Thymus (tissue), 11 donors: ENCODE measurements around the gene ZFPM1. TPM values are rescaled to one million over a fixed set of nuclear protein-coding genes. Genes with fewer than 3 reads are reported as not detected.

Experiments
- DNase-seq, 9 donors: peaks; one replicate each; pipeline ENCODE4 v3.0.0-alpha.2; 2013; ENCODE audit warnings: low spot score in 9 of 9, low read depth in 6 of 9, missing footprints in 1 of 9
- H3K27ac ChIP-seq, 2 donors: one replicate each; pipeline ENCODE4 v1.5.1; 2013; ENCODE audit warnings: control low read depth in 1 of 2, low read depth in 1 of 2, low read length in 1 of 2, mild to moderate bottlenecking in 1 of 2, moderate library complexity in 1 of 2
- H3K27me3 ChIP-seq, 2 donors: one replicate each; pipeline ENCODE4 v1.5.1; 2013; ENCODE audit warnings: low read length in 1 of 2; ENCODE audit not compliant: control insufficient read depth in 2 of 2, insufficient read depth in 1 of 2
- H3K36me3 ChIP-seq, 2 donors: one replicate each; pipeline ENCODE4 v1.5.1; 2013; ENCODE audit warnings: low read length in 1 of 2, mild to moderate bottlenecking in 1 of 2, moderate library complexity in 1 of 2; ENCODE audit not compliant: control insufficient read depth in 2 of 2, insufficient read depth in 2 of 2
- H3K4me1 ChIP-seq, 2 donors: one replicate each; pipeline ENCODE4 v1.5.1; 2013; ENCODE audit warnings: low read length in 2 of 2; ENCODE audit not compliant: control insufficient read depth in 2 of 2, insufficient read depth in 2 of 2
- H3K4me3 ChIP-seq, 2 donors: one replicate each; pipeline ENCODE4 v1.5.1; 2013; ENCODE audit warnings: low read length in 2 of 2, control low read depth in 1 of 2, mild to moderate bottlenecking in 1 of 2
- H3K9me3 ChIP-seq, 2 donors: one replicate each; pipeline ENCODE4 v1.5.1; 2013; ENCODE audit warnings: low read length in 1 of 2, mild to moderate bottlenecking in 1 of 2; ENCODE audit not compliant: control insufficient read depth in 2 of 2, insufficient read depth in 1 of 2
- WGBS: extraction: QIAGEN DNeasy Blood & Tissue Kit; methylation state at CpG from one replicate; pipeline ENCODE4 v1.1.7; 2013; 5-methylcytosine and 5-hydroxymethylcytosine counted together
- polyA plus RNA-seq: library from polyadenylated mRNA; stranded (reverse); fragments of 200-250 nt; gene quantifications from one replicate; pipeline ENCODE4 v1.2.3, GENCODE V29; 2013
- total RNA-seq: library from RNA; stranded (reverse); fragments of 120-200 nt; gene quantifications from one replicate; pipeline ENCODE4 v1.2.4, GENCODE V29; 2013
- donor health status: healthy.

Gene ZFPM1
- total and polyA plus RNA-seq, 2 donors: 1.6 to 4.2 TPM

DNA sequence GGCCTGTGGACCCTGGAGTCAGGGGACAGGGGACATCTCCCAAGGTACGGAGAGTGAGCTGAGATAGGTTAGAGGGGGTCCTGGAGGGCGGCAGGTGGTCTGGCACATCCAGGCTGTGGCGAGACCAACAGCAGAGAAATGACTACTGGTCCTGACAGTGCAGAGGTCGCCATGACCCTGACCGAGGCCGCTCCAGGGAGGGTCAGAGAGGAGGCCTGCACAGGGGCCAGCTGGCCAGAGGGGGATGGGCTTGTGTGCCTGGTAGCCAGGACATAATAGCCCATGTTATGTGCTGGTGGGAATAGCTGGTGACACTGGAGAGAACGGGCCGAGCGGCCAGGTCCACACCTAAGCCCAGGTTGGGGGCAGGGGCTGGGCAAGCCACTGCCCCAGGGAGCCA, 76.5 kb downstream of the ZFPM1 start:
- over 99% methylated on average over 9 of the region's 9 CpGs for WGBS
- Histone ChIP-seq H3K27me3 (no peaks in the 10 kb centered on the region), H3K36me3 (peaks cover 6 to 25% of the 10 kb centered on the region in 2 donors), H3K4me3 (no peak overlapping the region), H3K4me1 (peaks cover 0 to 14% of the 10 kb centered on the region in 2 donors), H3K27ac (no peak overlapping the region), H3K9me3 (no peaks in the 10 kb centered on the region)
- no peak for DNase-seq

- H3K27ac ChIP-seq: no peak overlapping the region
- peaks cover 6 to 20% of the 10 kb centered on the region in 2 donors for H3K4me1 ChIP-seq
- H3K36me3 ChIP-seq: peaks cover 6 to 25% of the 10 kb centered on the region in 2 donors
- 92% methylated on average over 27 of the region's 27 CpGs for WGBS
- no peaks in the 10 kb centered on the region for H3K27me3 ChIP-seq
- no peak for DNase-seq
- no peaks in the 10 kb centered on the region for H3K9me3 ChIP-seq
- no peak overlapping the region for H3K4me3 ChIP-seq
These were observed 77.2 kb downstream of the ZFPM1 start for GRCh38 chr16:88530051-88530857.

- Histone ChIP-seq H3K27ac (peak overlapping the region in 1 of 2 donors; percentile 66), H3K36me3 (peaks cover 6 to 25% of the 10 kb centered on the region in 2 donors), H3K9me3 (no peaks in the 10 kb centered on the region), H3K27me3 (no peaks in the 10 kb centered on the region), H3K4me1 (peaks cover 6 to 17% of the 10 kb centered on the region in 2 donors), H3K4me3 (no peak overlapping the region)
- DNase-seq: no peak
- WGBS: 91% methylated on average over 11 of the region's 11 CpGs
These were observed 77.8 kb downstream of the ZFPM1 start for GRCh38 chr16:88530858-88531203.

- DNase-seq: no peak
- Histone ChIP-seq H3K4me1 (peaks cover 6 to 17% of the 10 kb centered on the region in 2 donors), H3K4me3 (no peak overlapping the region), H3K27me3 (no peaks in the 10 kb centered on the region), H3K36me3 (peaks cover 6 to 22% of the 10 kb centered on the region in 2 donors), H3K27ac (no peak overlapping the region), H3K9me3 (no peaks in the 10 kb centered on the region)
- 92% methylated on average over 12 of the region's 12 CpGs for WGBS
These were observed 78.3 kb downstream of the ZFPM1 start for GRCh38 chr16:88531346-88531745.

- Histone ChIP-seq H3K27me3 (no peaks in the 10 kb centered on the region), H3K4me1 (peaks cover 6 to 17% of the 10 kb centered on the region in 2 donors), H3K27ac (no peak overlapping the region), H3K36me3 (peaks cover 6 to 20% of the 10 kb centered on the region in 2 donors), H3K9me3 (no peaks in the 10 kb centered on the region), H3K4me3 (no peak overlapping the region)
- 96% methylated on average over 34 of the region's 34 CpGs for WGBS
- DNase-seq: no peak
These were observed 78.9 kb downstream of the ZFPM1 start for GRCh38 chr16:88531931-88532433.

DNA sequence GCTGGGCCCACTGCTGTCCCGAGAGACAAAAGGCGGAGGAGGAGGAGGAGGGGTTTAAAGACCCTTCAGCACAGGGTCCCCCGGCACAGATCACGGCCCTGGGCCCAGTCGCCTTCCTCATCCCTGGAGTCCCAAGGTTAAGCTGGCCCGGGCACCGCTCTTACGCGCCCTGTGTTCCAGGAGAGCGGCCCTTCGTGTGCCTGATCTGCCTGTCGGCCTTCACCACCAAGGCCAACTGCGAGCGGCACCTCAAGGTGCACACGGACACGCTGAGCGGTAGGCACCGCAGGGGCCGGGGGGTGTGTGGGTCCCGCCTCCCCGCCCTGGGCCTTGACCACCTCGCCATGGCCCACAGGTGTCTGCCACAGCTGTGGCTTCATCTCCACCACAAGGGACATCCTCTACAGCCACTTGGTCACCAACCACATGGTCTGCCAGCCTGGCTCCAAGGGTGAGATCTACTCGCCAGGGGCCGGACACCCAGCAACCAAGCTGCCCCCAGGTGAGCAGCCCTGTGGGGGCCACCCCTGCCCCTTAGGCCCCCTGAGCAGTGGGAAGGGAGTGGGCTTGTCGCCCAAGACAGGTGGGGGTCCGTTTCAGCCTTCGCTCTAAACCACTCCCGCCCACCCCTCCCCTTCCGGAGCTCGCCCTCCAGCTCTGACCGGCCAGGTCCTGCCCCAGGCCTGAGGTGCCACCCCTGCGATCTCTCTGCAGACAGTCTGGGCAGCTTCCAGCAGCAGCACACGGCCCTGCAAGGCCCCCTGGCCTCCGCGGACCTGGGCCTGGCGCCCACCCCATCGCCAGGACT, 79.6 kb downstream of the ZFPM1 start:
- H3K9me3 ChIP-seq: no peaks in the 10 kb centered on the region
- H3K4me1 ChIP-seq: peaks cover 6 to 15% of the 10 kb centered on the region in 2 donors
- H3K36me3 ChIP-seq: peaks cover 6 to 20% of the 10 kb centered on the region in 2 donors
- DNase-seq: no peak
- H3K27ac ChIP-seq: no peak overlapping the region
- H3K27me3 ChIP-seq: no peaks in the 10 kb centered on the region
- no peak overlapping the region for H3K4me3 ChIP-seq
- WGBS: 96% methylated on average over 37 of the region's 37 CpGs

GRCh38 chr16:88533381-88533917, 80.4 kb downstream of the ZFPM1 start:
- Histone ChIP-seq H3K36me3 (peaks cover 6 to 20% of the 10 kb centered on the region in 2 donors), H3K27me3 (peaks cover 0 to 6% of the 10 kb centered on the region in 2 donors), H3K27ac (no peak overlapping the region), H3K9me3 (no peaks in the 10 kb centered on the region), H3K4me3 (peak overlapping the region in 1 of 2 donors; percentile 85), H3K4me1 (peaks cover 6 to 15% of the 10 kb centered on the region in 2 donors)
- DNase-seq: no peak
- 90% methylated on average over 79 of the region's 79 CpGs for WGBS

GRCh38 chr16:88533932-88534637, 81.0 kb downstream of the ZFPM1 start:
- Histone ChIP-seq H3K4me1 (peaks cover 6 to 15% of the 10 kb centered on the region in 2 donors), H3K36me3 (peaks cover 3 to 15% of the 10 kb centered on the region in 2 donors), H3K27me3 (peaks cover 0 to 12% of the 10 kb centered on the region in 2 donors), H3K4me3 (peak overlapping the region; percentile 29 to 85), H3K27ac (peak overlapping the region in 1 of 2 donors; percentile 88), H3K9me3 (no peaks in the 10 kb centered on the region)
- peak in 8 of 9 donors; percentile 30 to 82 (median 56) for DNase-seq
- 19% methylated on average over 114 of the region's 114 CpGs for WGBS
